CD14-positive monocyte (primary cell): ENCODE data around the gene ISX. TPM values are rescaled to one million over a fixed set of nuclear protein-coding genes. Genes with fewer than 3 reads are reported as not detected.

Experiments
- DNase-seq, 3 donors: peaks; one replicate each; pipeline ENCODE4 v3.0.0-alpha.2; 2011 to 2022
- H2AFZ ChIP-seq: 2 replicates; pipeline ENCODE4 v1.6.0; 2012; ENCODE audit warnings: mild to moderate bottlenecking, low read depth, low read length, inconsistent platforms; ENCODE audit not compliant: insufficient read depth, poor library complexity, severe bottlenecking
- H3K27ac ChIP-seq, 2 donors: 1 replicate in 1 of 2; 2 replicates in 1 of 2; pipeline ENCODE4 v1.5.1; 2012 to 2013; ENCODE audit warnings: low read length in 2 of 2, control low read depth in 1 of 2, inconsistent platforms in 1 of 2, low read depth in 1 of 2, mild to moderate bottlenecking in 1 of 2
- H3K27me3 ChIP-seq, 2 donors: one replicate each; pipeline versions ENCODE4 v1.6.0 to v1.6.1; 2011 to 2013; ENCODE audit warnings: low read length in 2 of 2; ENCODE audit not compliant: control insufficient read depth in 2 of 2, insufficient read depth in 2 of 2
- H3K36me3 ChIP-seq, 2 donors: replicated peaks in 1 of 2; 1 replicate in 1 of 2; 2 replicates in 1 of 2; pipeline versions ENCODE4 v1.5.1 to v1.6.1; 2012 to 2013; ENCODE audit warnings: low read length in 2 of 2, control low read depth in 1 of 2, inconsistent platforms in 1 of 2, mild to moderate bottlenecking in 1 of 2; ENCODE audit not compliant: insufficient read depth in 2 of 2, control insufficient read depth in 1 of 2
- H3K4me1 ChIP-seq, 2 donors: 1 replicate in 1 of 2; 2 replicates in 1 of 2; pipeline versions ENCODE4 v1.5.1 to v1.6.1; 2012 to 2013; ENCODE audit warnings: low read length in 2 of 2, control low read depth in 1 of 2, inconsistent platforms in 1 of 2, mild to moderate bottlenecking in 1 of 2, moderate library complexity in 1 of 2; ENCODE audit not compliant: insufficient read depth in 2 of 2, control insufficient read depth in 1 of 2
- H3K4me2 ChIP-seq: replicated peaks from 2 replicates; pipeline ENCODE3; 2012; ENCODE audit warnings: low read length, moderate library complexity, mild to moderate bottlenecking; ENCODE audit not compliant: poor library complexity, severe bottlenecking; ENCODE audit errors: extremely low read depth
- H3K4me3 ChIP-seq, 3 experiments: fragments of 200-600 bp in 1 of 3; sonication (generic) in 1 of 3; replicated peaks in 1 of 3; 1 replicate in 2 of 3; 2 replicates in 1 of 3; pipeline ENCODE4 v1.5.1; 2011 to 2013; ENCODE audit warnings: low read length in 3 of 3, mild to moderate bottlenecking in 3 of 3, control low read depth in 2 of 3, low read depth in 2 of 3, inconsistent platforms in 1 of 3, moderate library complexity in 1 of 3
- H3K79me2 ChIP-seq: 2 replicates; pipeline ENCODE4 v1.6.0; 2012; ENCODE audit warnings: mild to moderate bottlenecking, control low read depth, inconsistent platforms, low read length, moderate library complexity; ENCODE audit not compliant: insufficient read depth
- H3K9ac ChIP-seq: 2 replicates; pipeline ENCODE4 v1.6.0; 2017; ENCODE audit warnings: low read length, mild to moderate bottlenecking; ENCODE audit not compliant: insufficient read depth, poor library complexity, severe bottlenecking
- H3K9me3 ChIP-seq, 2 donors: replicated peaks in 1 of 2; 1 replicate in 1 of 2; 2 replicates in 1 of 2; pipeline versions ENCODE4 v1.5.1 to v1.6.1; 2012 to 2013; ENCODE audit warnings: low read length in 2 of 2, control low read depth in 1 of 2; ENCODE audit not compliant: control insufficient read depth in 1 of 2, insufficient read depth in 1 of 2
- H4K20me1 ChIP-seq: 2 replicates; pipeline ENCODE4 v1.6.0; 2012; ENCODE audit warnings: mild to moderate bottlenecking, low read length, control low read depth, moderate library complexity; ENCODE audit not compliant: insufficient read depth
- H3K27ac Mint-ChIP-seq, 7 donors: one replicate each; pipeline ENCODE4 v1.8.0; 2020; ENCODE audit warnings: mild to moderate bottlenecking in 7 of 7, mixed read lengths in 7 of 7, moderate library complexity in 6 of 7, inconsistent platforms in 2 of 7
- H3K27me3 Mint-ChIP-seq, 3 donors: one replicate each; pipeline ENCODE4 v1.8.0; 2021 to 2022; ENCODE audit warnings: low read depth in 3 of 3, mild to moderate bottlenecking in 3 of 3, mixed read lengths in 3 of 3, moderate library complexity in 3 of 3, inconsistent platforms in 1 of 3
- H3K36me3 Mint-ChIP-seq, 2 donors: one replicate each; pipeline ENCODE4 v1.8.0; 2020; ENCODE audit warnings: mixed read lengths in 2 of 2, inconsistent platforms in 1 of 2, mild to moderate bottlenecking in 1 of 2
- H3K4me1 Mint-ChIP-seq: one replicate; pipeline ENCODE4 v1.8.0; 2020; ENCODE audit warnings: mild to moderate bottlenecking, mixed read lengths
- H3K4me3 Mint-ChIP-seq, 2 donors: one replicate each; pipeline ENCODE4 v1.8.0; 2020; ENCODE audit warnings: mild to moderate bottlenecking in 2 of 2, mixed read lengths in 2 of 2, moderate library complexity in 1 of 2
- H3K9me3 Mint-ChIP-seq, 7 donors: one replicate each; pipeline ENCODE4 v1.8.0; 2020 to 2022; ENCODE audit warnings: mixed read lengths in 7 of 7, mild to moderate bottlenecking in 6 of 7, moderate library complexity in 6 of 7, inconsistent platforms in 2 of 7
- CTCF ChIP-seq: fragments of 200-600 bp; IDR thresholded peaks from one replicate; pipeline ENCODE4 v1.8.0; 2022; ENCODE audit warnings: antibody characterized with exemption, mild to moderate bottlenecking
- WGBS: methylation state at CpG from one replicate; pipeline ENCODE4 v1.1.5; 2013; ENCODE audit warnings: missing lambda C conversion rate; ENCODE audit not compliant: insufficient coverage; 5-methylcytosine and 5-hydroxymethylcytosine counted together
- intact Hi-C, 2 donors: fragments of 100-400 bp; cut with micrococcal nuclease; formaldehyde crosslinking; loops; one replicate each; pipeline versions ENCODE4 v1.15.0 to v1.15.1; 2023
- polyA plus RNA-seq, 3 donors: library from polyadenylated mRNA; depleted of rRNA in 1 of 3; unstranded in 2 of 3; stranded (reverse) in 1 of 3; fragments of 300-500 nt in 2 of 3; fragments of >200 nt in 1 of 3; fragmentation: Illumina TruSeq in 2 of 3; gene quantifications; 1 replicate in 2 of 3; 2 replicates in 1 of 3; pipeline ENCODE4 v1.2.3, GENCODE V29; 2012 to 2021

ISX gene
- polyA plus RNA-seq, 3 donors: not detected

DNA sequence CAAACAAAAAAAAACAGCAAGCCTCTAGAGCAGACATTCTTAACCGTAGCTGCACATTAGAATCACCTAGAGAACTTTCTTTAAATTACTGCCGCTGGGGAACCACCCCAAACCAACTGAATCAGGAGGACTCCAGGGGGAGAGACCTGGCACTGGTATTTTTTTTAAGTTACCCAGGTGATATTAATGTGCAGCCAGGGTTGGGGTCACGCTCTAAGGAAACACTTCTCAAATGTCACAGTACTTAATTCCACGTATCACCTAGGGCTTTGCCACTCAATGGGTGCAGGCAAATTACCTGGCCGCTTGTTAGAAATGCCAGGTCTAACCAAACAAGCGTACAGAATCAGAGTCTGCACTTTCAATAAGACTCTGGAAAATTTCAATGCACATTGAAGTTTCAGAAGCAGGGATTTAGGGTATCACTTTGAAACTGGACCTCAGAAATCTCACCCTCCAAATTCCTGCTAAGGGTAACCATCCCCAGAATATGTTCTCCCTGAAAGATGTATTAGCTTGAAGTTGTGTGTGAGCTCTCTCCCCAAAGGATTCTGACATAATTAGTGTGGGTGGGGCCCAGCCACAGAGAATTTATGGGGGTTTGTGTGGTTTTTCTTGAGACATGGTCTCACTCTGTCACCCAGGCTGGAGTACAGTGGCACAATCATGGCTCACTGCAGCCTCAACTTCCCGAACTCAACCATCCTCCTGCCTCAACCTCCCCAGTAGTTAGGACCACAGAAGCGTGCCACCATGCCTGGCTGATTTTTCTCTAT, 12.7 kb upstream of the ISX start:
- WGBS: 84% methylated on average over 4 of the region's 8 CpGs
- Histone ChIP-seq H3K9ac (no peak overlapping the region), H4K20me1 (no peaks in the 10 kb centered on the region), H3K27me3 (no peaks in the 10 kb centered on the region), H3K36me3 (no peaks in the 10 kb centered on the region), H2AFZ (no peak overlapping the region), H3K79me2 (no peaks in the 10 kb centered on the region), H3K4me2 (no peak overlapping the region), H3K9me3 (peaks cover under 1 to 9% of the 10 kb centered on the region in 2 donors), H3K4me1 (no peaks in the 10 kb centered on the region), H3K4me3 (no peak overlapping the region), H3K27ac (no peak overlapping the region)
- Mint-ChIP-seq H3K9me3 (peaks cover 0 to 11% (median 3%) of the 10 kb centered on the region in 7 donors), H3K4me3 (no peak overlapping the region), H3K27me3 (peaks cover 0 to 3% (median 0%) of the 10 kb centered on the region in 3 donors), H3K36me3 (no peaks in the 10 kb centered on the region), H3K27ac (no peak overlapping the region), H3K4me1 (no peaks in the 10 kb centered on the region)
- intact Hi-C loops: no loop called here
- TF ChIP-seq CTCF: no peak
- no peak for DNase-seq

- H3K4me1 Mint-ChIP-seq: no peaks in the 10 kb centered on the region
- Histone ChIP-seq H3K27ac (no peak overlapping the region), H3K27me3 (no peaks in the 10 kb centered on the region), H3K4me2 (no peak overlapping the region), H2AFZ (no peak overlapping the region), H3K4me3 (no peak overlapping the region), H3K9ac (no peak overlapping the region), H4K20me1 (no peaks in the 10 kb centered on the region), H3K9me3 (peaks cover 5 to 13% of the 10 kb centered on the region in 2 donors), H3K36me3 (no peaks in the 10 kb centered on the region), H3K79me2 (no peaks in the 10 kb centered on the region), H3K4me1 (no peaks in the 10 kb centered on the region)
- WGBS: 100% methylated on average over 1 of the region's 3 CpGs
- no peaks in the 10 kb centered on the region for H3K36me3 Mint-ChIP-seq
- DNase-seq: no peak
- H3K27me3 Mint-ChIP-seq: peaks cover 0 to 3% (median 0%) of the 10 kb centered on the region in 3 donors
- intact Hi-C loops: no loop called here
- H3K9me3 Mint-ChIP-seq: peaks cover 0 to 13% (median 7%) of the 10 kb centered on the region in 7 donors
- no peak for TF ChIP-seq CTCF
- no peak overlapping the region for H3K4me3 Mint-ChIP-seq
- no peak overlapping the region for H3K27ac Mint-ChIP-seq
Observed at GRCh38 chr22:35054064-35054463, 11.9 kb upstream of the ISX start.
